ENCODE results near the gene PLSCR2. TPM values are rescaled to one million over a fixed set of nuclear protein-coding genes. Genes with fewer than 3 reads are reported as not detected.

The PLSCR2 gene
- not detected in 2 replicates for total RNA-seq

GRCh38 chr3:146469150-146470017 is at the start of gene PLSCR2:
TSS of gene PLSCR2 (minus strand) at chr3:146469561. CDS start at chr3:146459904, 9,657 bp downstream.

Other genes starting within 250 kb of the PLSCR2 start
- 27.9 and 56.8 TPM in 2 replicates for gene PLSCR4, start 218.5 kb downstream of the PLSCR2 start, total RNA-seq
- gene PLSCR1, start 75.0 kb upstream of the PLSCR2 start, total RNA-seq = 57.5 and 201 TPM in 2 replicates
- gene PLSCR5, start 135.8 kb upstream of the PLSCR2 start, total RNA-seq = not detected in 2 replicates

Measured in epithelial cell of umbilical artery (primary cell).